ENCODE measurements around the gene MAP3K19. TPM values are rescaled to one million over a fixed set of nuclear protein-coding genes. Genes with fewer than 3 reads are reported as not detected.

Gene MAP3K19
- total RNA-seq, 2 donors from 2014 or later: not detected

DNA sequence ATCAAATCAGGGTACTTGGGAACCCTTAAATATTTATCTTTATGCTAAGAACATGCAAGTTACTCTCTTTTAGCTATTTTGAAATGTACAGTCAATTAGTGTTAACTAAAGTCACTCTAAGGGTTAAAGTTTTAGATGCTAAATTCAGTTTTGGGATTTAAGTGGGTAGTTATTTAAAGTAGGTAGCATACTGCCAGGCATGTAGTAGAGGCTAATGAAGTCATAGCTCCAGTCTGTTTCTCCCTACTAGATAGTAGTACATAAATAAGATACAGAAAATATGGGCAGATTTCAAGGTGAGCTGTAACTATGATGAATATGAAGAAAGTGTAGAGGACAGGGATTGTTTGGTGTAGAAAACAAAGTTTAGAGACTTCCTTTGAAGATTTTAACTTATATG, 12.3 kb upstream of the MAP3K19 start:
- Histone ChIP-seq H3K4me3 (ENCODE audit: low read length) (no peak overlapping the region), H3K9me3 (ENCODE audit: control insufficient read depth, low read length) (no peaks in the 10 kb centered on the region), H3K4me1 (ENCODE audit: control insufficient read depth, insufficient read depth, low read length) (no peaks in the 10 kb centered on the region), H3K9ac (ENCODE audit: extremely low read depth, low read length, poor library complexity, severe bottlenecking) (no peak overlapping the region), H3K36me3 (ENCODE audit: control insufficient read depth, insufficient read depth, low read length) (peaks cover 72% of the 10 kb centered on the region), H3K27ac (ENCODE audit: low read depth, low read length) (no peak overlapping the region), H3K27me3 (ENCODE audit: control insufficient read depth, insufficient read depth, low read length, poor library complexity, severe bottlenecking) (no peaks in the 10 kb centered on the region)
- H3K36me3 Mint-ChIP-seq (ENCODE audit: low read depth): peaks cover 55% of the 10 kb centered on the region
- no peaks in the 10 kb centered on the region for H3K27me3 Mint-ChIP-seq (ENCODE audit: insufficient read depth)
- DNase-seq: no peak
- H3K4me3 Mint-ChIP-seq: no peak overlapping the region
- TF ChIP-seq, protein P1, sequence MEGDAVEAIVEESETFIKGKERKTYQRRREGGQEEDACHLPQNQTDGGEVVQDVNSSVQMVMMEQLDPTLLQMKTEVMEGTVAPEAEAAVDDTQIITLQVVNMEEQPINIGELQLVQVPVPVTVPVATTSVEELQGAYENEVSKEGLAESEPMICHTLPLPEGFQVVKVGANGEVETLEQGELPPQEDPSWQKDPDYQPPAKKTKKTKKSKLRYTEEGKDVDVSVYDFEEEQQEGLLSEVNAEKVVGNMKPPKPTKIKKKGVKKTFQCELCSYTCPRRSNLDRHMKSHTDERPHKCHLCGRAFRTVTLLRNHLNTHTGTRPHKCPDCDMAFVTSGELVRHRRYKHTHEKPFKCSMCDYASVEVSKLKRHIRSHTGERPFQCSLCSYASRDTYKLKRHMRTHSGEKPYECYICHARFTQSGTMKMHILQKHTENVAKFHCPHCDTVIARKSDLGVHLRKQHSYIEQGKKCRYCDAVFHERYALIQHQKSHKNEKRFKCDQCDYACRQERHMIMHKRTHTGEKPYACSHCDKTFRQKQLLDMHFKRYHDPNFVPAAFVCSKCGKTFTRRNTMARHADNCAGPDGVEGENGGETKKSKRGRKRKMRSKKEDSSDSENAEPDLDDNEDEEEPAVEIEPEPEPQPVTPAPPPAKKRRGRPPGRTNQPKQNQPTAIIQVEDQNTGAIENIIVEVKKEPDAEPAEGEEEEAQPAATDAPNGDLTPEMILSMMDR (conservative IDR thresholded peaks at IDR 0.05): no peak
- H3K27ac Mint-ChIP-seq: no peak overlapping the region
- H3K9me3 Mint-ChIP-seq: no peaks in the 10 kb centered on the region
- no peaks in the 10 kb centered on the region for H3K4me1 Mint-ChIP-seq

DNA sequence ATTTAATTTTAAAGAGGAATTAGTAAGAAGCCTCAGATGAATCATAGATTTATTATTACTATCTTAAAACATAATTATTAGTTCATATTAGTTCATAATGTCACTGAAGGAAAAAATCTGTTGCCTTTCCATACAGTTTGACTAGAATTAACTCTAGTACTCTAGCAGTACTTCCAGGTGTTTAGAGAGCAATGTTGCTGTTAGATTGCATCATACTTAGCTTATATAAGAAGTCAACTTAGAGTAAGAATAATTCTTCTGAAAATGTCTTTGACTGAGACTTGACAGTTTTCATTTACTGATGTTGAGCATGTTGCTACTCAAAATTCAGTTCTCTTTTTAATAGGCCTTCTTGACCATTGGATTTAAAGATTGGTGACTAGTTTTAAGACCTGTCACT, 9.5 kb upstream of the MAP3K19 start:
- H3K9me3 Mint-ChIP-seq: no peaks in the 10 kb centered on the region
- DNase-seq: no peak

DNA sequence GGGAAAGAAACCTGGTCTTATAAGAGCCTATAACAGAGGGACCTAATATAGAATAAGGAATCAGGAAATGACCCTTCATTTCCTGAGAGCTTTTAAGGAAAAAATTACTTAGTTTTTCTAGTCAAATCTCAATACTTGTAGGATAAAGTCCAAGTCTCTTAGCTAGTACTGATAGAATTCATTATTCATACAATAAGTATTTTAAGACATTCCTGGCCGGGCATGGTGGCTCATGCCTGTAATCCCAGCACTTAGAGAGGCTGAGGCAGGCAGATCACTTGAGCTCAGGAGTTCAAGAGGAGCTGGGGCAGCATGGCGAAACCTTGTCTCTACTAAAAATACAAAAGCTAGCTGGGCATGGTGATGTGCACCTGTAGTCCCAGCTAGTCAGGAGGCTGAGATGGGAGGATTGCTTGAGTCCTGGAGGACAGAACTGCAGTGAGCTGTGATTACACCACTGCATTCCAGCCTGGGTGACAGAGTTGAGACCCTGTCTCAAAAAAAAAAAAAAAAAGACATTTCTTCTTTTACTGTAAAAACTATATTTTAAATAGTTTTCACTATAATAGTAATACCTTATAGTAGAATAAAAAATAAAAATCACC, 8.0 kb upstream of the MAP3K19 start:
- no peaks in the 10 kb centered on the region for H3K9me3 Mint-ChIP-seq
- no peak overlapping the region for H3K27ac Mint-ChIP-seq
- Histone ChIP-seq H3K36me3 (ENCODE audit: control insufficient read depth, insufficient read depth, low read length) (peaks cover 35% of the 10 kb centered on the region), H3K9ac (ENCODE audit: extremely low read depth, low read length, poor library complexity, severe bottlenecking) (no peak overlapping the region), H3K27ac (ENCODE audit: low read depth, low read length) (no peak overlapping the region), H3K9me3 (ENCODE audit: control insufficient read depth, low read length) (no peaks in the 10 kb centered on the region), H3K4me1 (ENCODE audit: control insufficient read depth, insufficient read depth, low read length) (no peaks in the 10 kb centered on the region), H3K4me3 (ENCODE audit: low read length) (no peak overlapping the region), H3K27me3 (ENCODE audit: control insufficient read depth, insufficient read depth, low read length, poor library complexity, severe bottlenecking) (no peaks in the 10 kb centered on the region)
- no peak for DNase-seq
- H3K4me1 Mint-ChIP-seq: peaks cover 16% of the 10 kb centered on the region
- no peak overlapping the region for H3K4me3 Mint-ChIP-seq
- H3K36me3 Mint-ChIP-seq (ENCODE audit: low read depth): peaks cover 25% of the 10 kb centered on the region
- TF ChIP-seq, protein P1 (conservative IDR thresholded peaks at IDR 0.05): no peak
- H3K27me3 Mint-ChIP-seq (ENCODE audit: insufficient read depth): no peaks in the 10 kb centered on the region
- WGBS, 2 experiments (ENCODE audit: insufficient coverage in 1 of 2, insufficient read length in 1 of 2): 93 to 100% methylated on average over 1 to 2 of the region's 2 CpGs

More for the DNA sequence above, 9.5 kb upstream of the MAP3K19 start:
- Histone ChIP-seq H3K9ac (ENCODE audit: extremely low read depth, low read length, poor library complexity, severe bottlenecking) (no peak overlapping the region), H3K9me3 (ENCODE audit: control insufficient read depth, low read length) (no peaks in the 10 kb centered on the region), H3K4me3 (ENCODE audit: low read length) (no peak overlapping the region), H3K27ac (ENCODE audit: low read depth, low read length) (no peak overlapping the region), H3K4me1 (ENCODE audit: control insufficient read depth, insufficient read depth, low read length) (no peaks in the 10 kb centered on the region), H3K27me3 (ENCODE audit: control insufficient read depth, insufficient read depth, low read length, poor library complexity, severe bottlenecking) (no peaks in the 10 kb centered on the region), H3K36me3 (ENCODE audit: control insufficient read depth, insufficient read depth, low read length) (peaks cover 46% of the 10 kb centered on the region)
- H3K4me1 Mint-ChIP-seq: peaks cover 13% of the 10 kb centered on the region
- no peak overlapping the region for H3K4me3 Mint-ChIP-seq
- H3K27ac Mint-ChIP-seq: no peak overlapping the region
- peaks cover 36% of the 10 kb centered on the region for H3K36me3 Mint-ChIP-seq (ENCODE audit: low read depth)
- TF ChIP-seq, protein P1 (conservative IDR thresholded peaks at IDR 0.05): no peak
- H3K27me3 Mint-ChIP-seq (ENCODE audit: insufficient read depth): no peaks in the 10 kb centered on the region

Measured in endodermal cell (in vitro differentiated cells).